SK-N-SH (cell line): ENCODE data around the gene RSU1. TPM values are rescaled to one million over a fixed set of nuclear protein-coding genes. Genes with fewer than 3 reads are reported as not detected.

Source experiments
- CTCF ChIA-PET: fragments of 300-600, 350-600 bp; formaldehyde crosslinking; extraction: SDS; loops from one replicate; lab custom pipeline; 2021; lab: Yijun Ruan, JAX
- POLR2A ChIA-PET: fragments of 350-600 bp; sonication (Branson Sonifier 250); formaldehyde crosslinking; extraction: SDS; loops from one replicate; lab custom pipeline; 2020; ENCODE audit warnings: antibody characterized with exemption, inconsistent platforms; lab: Yijun Ruan, JAX
- DNase-seq: peaks from one replicate; pipeline ENCODE4 v3.0.0; 2012
- H2AFZ ChIP-seq: fragments of 200-600 bp; sonication (generic); 2 replicates; pipeline ENCODE4 v1.8.1; 2016; ENCODE audit warnings: antibody characterized with exemption, mild to moderate bottlenecking, low read depth
- H3F3A ChIP-seq: fragments of 200-600 bp; sonication (generic); replicated peaks from 2 replicates; pipeline ENCODE3; 2016; ENCODE audit warnings: antibody characterized with exemption, mild to moderate bottlenecking; ENCODE audit not compliant: insufficient read depth
- H3K27ac ChIP-seq, 2 experiments: fragments of 200-500 bp in 1 of 2; fragments of 200-600 bp in 1 of 2; sonication (Bioruptor generic) in 1 of 2; sonication (generic), shearing (Covaris generic) in 1 of 2; 2 replicates each; pipeline versions ENCODE4 v1.5.1 to v1.6.1; 2014 to 2016; ENCODE audit warnings: low read depth in 2 of 2, inconsistent platforms in 1 of 2, low read length in 1 of 2, mild to moderate bottlenecking in 1 of 2, mixed read lengths in 1 of 2
- H3K27me3 ChIP-seq: fragments of 200-600 bp; sonication (generic), shearing (Covaris generic); 2 replicates; pipeline ENCODE4 v1.6.1; 2016; ENCODE audit warnings: mixed run types; ENCODE audit not compliant: insufficient read depth
- H3K36me3 ChIP-seq, 2 experiments: fragments of 200-500 bp in 1 of 2; fragments of 200-600 bp in 1 of 2; sonication (Bioruptor generic) in 1 of 2; sonication (generic) in 1 of 2; replicated peaks in 1 of 2; 2 replicates each; pipeline versions ENCODE3 to v1.5.1; 2014 to 2016; ENCODE audit warnings: low read length in 1 of 2, mild to moderate bottlenecking in 1 of 2; ENCODE audit not compliant: insufficient read depth in 2 of 2, control insufficient read depth in 1 of 2
- H3K4me1 ChIP-seq, 2 experiments: fragments of 200-500 bp in 1 of 2; fragments of 200-600 bp in 1 of 2; sonication (Bioruptor generic) in 1 of 2; sonication (generic), shearing (Covaris generic) in 1 of 2; 2 replicates each; pipeline versions ENCODE4 v1.5.1 to v1.6.1; 2014 to 2016; ENCODE audit warnings: low read depth in 1 of 2, low read length in 1 of 2, mixed run types in 1 of 2; ENCODE audit not compliant: insufficient read depth in 2 of 2, control insufficient read depth in 1 of 2
- H3K4me2 ChIP-seq: fragments of 200-600 bp; sonication (generic), shearing (Covaris generic); 2 replicates; pipeline ENCODE4 v1.6.1; 2017; ENCODE audit warnings: mixed run types
- H3K4me3 ChIP-seq, 2 experiments: fragments of 200-500 bp in 1 of 2; fragments of 200-600 bp in 1 of 2; sonication (Bioruptor generic) in 1 of 2; sonication (generic), shearing (Covaris generic) in 1 of 2; 2 replicates each; pipeline versions ENCODE4 v1.5.1 to v1.8.1; 2014 to 2016; ENCODE audit warnings: low read depth in 2 of 2, inconsistent platforms in 1 of 2, low read length in 1 of 2, mild to moderate bottlenecking in 1 of 2, mixed read lengths in 1 of 2, moderate library complexity in 1 of 2
- H3K79me2 ChIP-seq: fragments of 200-600 bp; sonication (generic); 2 replicates; pipeline ENCODE4 v1.8.1; 2017; ENCODE audit warnings: mild to moderate bottlenecking; ENCODE audit not compliant: insufficient read depth
- H3K9ac ChIP-seq: fragments of 200-600 bp; sonication (generic); 2 replicates; pipeline ENCODE4 v1.6.1; 2017; ENCODE audit warnings: mixed run types
- H3K9me2 ChIP-seq: fragments of 200-600 bp; sonication (generic); 2 replicates; pipeline ENCODE4 v1.6.1; 2017; ENCODE audit warnings: mixed run types
- H3K9me3 ChIP-seq: fragments of 200-600 bp; sonication (generic); 2 replicates; pipeline ENCODE4 v1.6.1; 2017; ENCODE audit warnings: mixed run types, mild to moderate bottlenecking, moderate library complexity
- H4K20me1 ChIP-seq: fragments of 200-600 bp; sonication (generic); 2 replicates; pipeline ENCODE4 v1.6.1; 2017; ENCODE audit warnings: mild to moderate bottlenecking, mixed run types; ENCODE audit not compliant: insufficient read depth
- CHD2 ChIP-seq: fragments of 150-350 bp; IDR thresholded peaks from 2 replicates; pipeline ENCODE4 v1.6.1; 2018; ENCODE audit warnings: low read length; ENCODE audit not compliant: partially characterized antibody
- ELF1 ChIP-seq: IDR thresholded peaks from 2 replicates; pipeline ENCODE4 v1.4.0; 2012
- EZH2phosphoT487 ChIP-seq: fragments of 200-600 bp; sonication (generic); IDR thresholded peaks from 2 replicates; pipeline ENCODE4 v1.6.1; 2017; ENCODE audit warnings: low read depth, mixed run types, mild to moderate bottlenecking, antibody characterized with exemption, moderate library complexity, borderline replicate concordance
- FOSL2 ChIP-seq: IDR thresholded peaks from 2 replicates; pipeline ENCODE4 v1.4.0; 2012; ENCODE audit warnings: low read depth, mild to moderate bottlenecking, moderate library complexity, borderline replicate concordance
- FOXJ3 ChIP-seq: sonication (generic); formaldehyde crosslinking; IDR thresholded peaks from 2 replicates; pipeline ENCODE4 v1.5.1; 2020; ENCODE audit warnings: mild to moderate bottlenecking, missing genetic modification reagents
- FOXM1 ChIP-seq: IDR thresholded peaks from 2 replicates; pipeline ENCODE4 v1.4.0; 2012; ENCODE audit warnings: low read depth, mild to moderate bottlenecking
- GATA2 ChIP-seq: sonication (generic); formaldehyde crosslinking; IDR thresholded peaks from 2 replicates; pipeline ENCODE4 v1.5.0; 2020; ENCODE audit warnings: mild to moderate bottlenecking, missing genetic modification reagents
- IRF3 ChIP-seq: fragments of 150-350 bp; IDR thresholded peaks from 2 replicates; pipeline ENCODE4 v1.6.1; 2016; ENCODE audit warnings: mild to moderate bottlenecking, low read depth, low read length
- MAX ChIP-seq: IDR thresholded peaks from 2 replicates; pipeline ENCODE4 v1.4.0; 2012; ENCODE audit warnings: low read depth
- MEF2A ChIP-seq: IDR thresholded peaks from 2 replicates; pipeline ENCODE4 v1.4.0; 2012; ENCODE audit warnings: low read depth, borderline replicate concordance
- MXI1 ChIP-seq: IDR thresholded peaks from 2 replicates; pipeline ENCODE4 v1.6.1; 2012; ENCODE audit warnings: mild to moderate bottlenecking, low read depth, low read length, improper control_type of control experiment
- NRF1 ChIP-seq: IDR thresholded peaks from 2 replicates; pipeline ENCODE4 v1.6.1; 2012; ENCODE audit warnings: low read depth, mild to moderate bottlenecking, low read length
- PBX3 ChIP-seq: IDR thresholded peaks from 2 replicates; pipeline ENCODE4; 2012
- RAD21 ChIP-seq: IDR thresholded peaks from 2 replicates; pipeline ENCODE4 v1.6.1; 2012; ENCODE audit warnings: mild to moderate bottlenecking, low read length
- RCOR1 ChIP-seq: fragments of 150-350 bp; IDR thresholded peaks from 2 replicates; pipeline ENCODE4 v1.6.1; 2017; ENCODE audit warnings: antibody characterized with exemption, low read length
- REST ChIP-seq: IDR thresholded peaks from 2 replicates; pipeline ENCODE4 v1.6.1; 2012; ENCODE audit warnings: mild to moderate bottlenecking, low read depth, low read length, moderate library complexity
- RFX5 ChIP-seq: IDR thresholded peaks from 2 replicates; pipeline ENCODE4 v1.6.1; 2012; ENCODE audit warnings: mild to moderate bottlenecking, improper control_type of control experiment, low read length
- RXRA ChIP-seq: IDR thresholded peaks from 2 replicates; pipeline ENCODE4 v1.4.0; 2012; ENCODE audit warnings: low read depth, mild to moderate bottlenecking, borderline replicate concordance
- SMC3 ChIP-seq: IDR thresholded peaks from 2 replicates; pipeline ENCODE4 v1.6.1; 2012; ENCODE audit warnings: low read depth, low read length, improper control_type of control experiment
- TAF1 ChIP-seq: IDR thresholded peaks from 2 replicates; pipeline ENCODE4 v1.6.1; 2012; ENCODE audit warnings: low read depth, mild to moderate bottlenecking, low read length, moderate library complexity, borderline replicate concordance
- TCF12 ChIP-seq: IDR thresholded peaks from 2 replicates; pipeline ENCODE4 v1.4.0; 2012
- TEAD4 ChIP-seq: IDR thresholded peaks from 2 replicates; pipeline ENCODE4 v1.4.0; 2012; ENCODE audit warnings: mild to moderate bottlenecking, borderline replicate concordance; ENCODE audit not compliant: insufficient read depth
- USF1 ChIP-seq: IDR thresholded peaks from 2 replicates; pipeline ENCODE4 v1.4.0; 2012; ENCODE audit warnings: low read depth, borderline replicate concordance
- USF2 ChIP-seq: fragments of 150-350 bp; IDR thresholded peaks from 2 replicates; pipeline ENCODE4 v1.6.1; 2017; ENCODE audit warnings: antibody characterized with exemption, low read length, low read depth, borderline replicate concordance
- WGBS: methylation state at CpG from one replicate; pipeline ENCODE4 v1.1.6; 2017; ENCODE audit warnings: low lambda C conversion rate; 5-methylcytosine and 5-hydroxymethylcytosine counted together
- polyA plus RNA-seq, 3 experiments: library from polyadenylated mRNA; depleted of rRNA; stranded (reverse); fragments of >200 nt; gene quantifications; 2 replicates each; pipeline ENCODE4 v1.2.3, GENCODE V29; 2012

The RSU1 gene
- polyA plus RNA-seq, 1 of the 3 experiments (the other 2 are of a cell fraction): 59.8 TPM

- TF ChIP-seq REST (no peak), TEAD4 (no peak), RAD21 (no peak), ELF1 (no peak), TAF1 (no peak), RFX5 (no peak), CHD2 (no peak), GATA2 (CRISPR knock-in tag) (no peak)
Observed at GRCh38 chr10:16632996-16633395, 184.2 kb downstream of the RSU1 start (continued).

GRCh38 chr10:16626697-16627096 is 190.5 kb downstream of the RSU1 start:
- Histone ChIP-seq H3F3A (no peaks in the 10 kb centered on the region), H3K27me3 (no peaks in the 10 kb centered on the region), H3K9me2 (no peaks in the 10 kb centered on the region), H3K4me1 (no peaks in the 10 kb centered on the region), H3K9me3 (no peaks in the 10 kb centered on the region), H3K9ac (no peak overlapping the region), H3K36me3 (peaks cover 0 to 4% of the 10 kb centered on the region in 2 experiments), H4K20me1 (no peaks in the 10 kb centered on the region; the same call in 1 of the 2 replicates), H3K79me2 (no peaks in the 10 kb centered on the region), H3K4me2 (no peak overlapping the region), H2AFZ (no peak overlapping the region), H3K27ac (no peak overlapping the region), H3K4me3 (no peak overlapping the region)
- no peak for TF ChIP-seq MXI1
- no peak for TF ChIP-seq PBX3
- no peak for TF ChIP-seq USF2
- no peak for TF ChIP-seq FOXM1
- no peak for TF ChIP-seq USF1
- TF ChIP-seq EZH2phosphoT487: no peak
- TF ChIP-seq IRF3: no peak
- TF ChIP-seq MEF2A: no peak
- no peak for TF ChIP-seq MAX
- TF ChIP-seq RXRA: no peak
- no peak for TF ChIP-seq NRF1
- no peak for TF ChIP-seq FOXJ3
- TF ChIP-seq FOSL2: no peak
- no peak for TF ChIP-seq TCF12
- no peak for TF ChIP-seq RCOR1
- TF ChIP-seq SMC3: no peak
- WGBS: 90% methylated on average over 5 of the region's 5 CpGs
- no peak for DNase-seq
- CTCF ChIA-PET: no interaction called here
- POLR2A ChIA-PET: no interaction called here
